ENCODE results near the gene CYP2U1. TPM values are rescaled to one million over a fixed set of nuclear protein-coding genes. Genes with fewer than 3 reads are reported as not detected.

The CYP2U1 gene
- polyA plus RNA-seq, 2 donors, result 0.77 to 1.6 TPM

DNA sequence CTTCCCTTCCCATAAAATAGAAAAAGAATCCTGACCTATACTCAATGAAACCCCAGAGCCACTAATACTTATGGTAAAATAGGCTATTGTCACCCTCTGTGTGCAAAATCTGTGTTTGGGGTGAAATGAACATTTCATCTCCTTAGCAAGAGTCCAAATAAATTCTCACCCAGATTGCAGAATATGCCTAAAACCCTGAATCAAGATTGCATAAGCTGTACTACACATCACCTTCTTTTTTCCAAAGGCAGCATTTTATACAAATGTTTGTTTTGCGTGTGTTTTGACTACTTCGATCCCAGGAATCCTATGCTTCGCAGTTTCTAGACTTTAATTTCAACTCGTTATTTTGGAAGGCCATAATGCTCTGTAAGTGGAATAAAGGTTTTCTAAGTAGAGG, 46.1 kb downstream of the CYP2U1 start:
- Histone ChIP-seq H3K27me3 (ENCODE audit: control insufficient read depth in 1 of 2, insufficient read depth in 2 of 2, low read length in 2 of 2) (no peaks in the 10 kb centered on the region), H3K36me3 (ENCODE audit: control insufficient read depth in 2 of 2, insufficient read depth in 2 of 2, low read length in 1 of 2) (no peaks in the 10 kb centered on the region), H3K27ac (ENCODE audit: low read depth in 2 of 2, low read length in 1 of 2) (no peak overlapping the region), H3K9me3 (ENCODE audit: control insufficient read depth in 2 of 2, insufficient read depth in 1 of 2, low read depth in 1 of 2, low read length in 1 of 2) (no peaks in the 10 kb centered on the region), H3K4me1 (ENCODE audit: control insufficient read depth in 2 of 2, insufficient read depth in 2 of 2, low read length in 1 of 2) (no peaks in the 10 kb centered on the region), H3K4me3 (ENCODE audit: low read depth in 1 of 2, low read length in 2 of 2) (no peak overlapping the region)
- WGBS, 2 donors, result 91 to 95% methylated on average over 4 of the region's 4 CpGs

DNA sequence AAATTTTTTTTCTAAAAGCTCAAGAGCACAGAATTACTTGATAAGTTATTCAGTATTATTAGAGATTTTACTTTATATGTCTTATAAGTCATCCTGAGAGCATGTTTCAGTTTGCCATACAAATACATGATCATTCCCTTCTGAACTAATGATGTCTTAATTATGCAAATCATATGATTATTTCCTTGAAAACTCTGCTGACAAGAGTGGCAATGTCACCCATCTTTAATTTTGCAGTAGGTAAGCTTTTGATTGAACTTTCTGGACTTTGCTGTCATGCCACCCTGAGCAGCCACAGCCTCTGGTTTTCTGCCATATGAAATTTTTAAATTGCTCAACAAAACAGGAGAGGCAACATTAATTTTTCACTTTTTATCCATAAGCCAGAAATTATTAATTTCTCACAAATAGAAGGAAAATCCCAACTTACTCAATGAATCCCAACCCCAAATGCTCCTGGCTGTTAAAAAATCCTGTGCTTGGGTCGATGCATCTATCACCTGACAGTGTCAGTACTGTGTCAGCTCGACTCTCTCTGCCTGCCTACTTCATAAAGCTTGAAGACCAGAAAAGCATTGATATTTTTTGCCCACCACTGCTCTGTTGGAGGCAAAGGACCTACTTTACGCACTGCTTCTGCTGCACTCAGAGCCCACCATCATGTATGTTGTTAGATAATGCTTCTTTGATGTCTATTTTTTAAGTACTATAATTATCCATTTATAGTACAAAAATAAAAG, 46.8 kb downstream of the CYP2U1 start:
- WGBS, 2 donors, result 84 to 87% methylated on average over 3 of the region's 3 CpGs
- Histone ChIP-seq H3K27me3 (ENCODE audit: control insufficient read depth in 1 of 2, insufficient read depth in 2 of 2, low read length in 2 of 2) (no peaks in the 10 kb centered on the region), H3K4me3 (ENCODE audit: low read depth in 1 of 2, low read length in 2 of 2) (no peak overlapping the region), H3K9me3 (ENCODE audit: control insufficient read depth in 2 of 2, insufficient read depth in 1 of 2, low read depth in 1 of 2, low read length in 1 of 2) (no peaks in the 10 kb centered on the region), H3K27ac (ENCODE audit: low read depth in 2 of 2, low read length in 1 of 2) (no peak overlapping the region), H3K36me3 (ENCODE audit: control insufficient read depth in 2 of 2, insufficient read depth in 2 of 2, low read length in 1 of 2) (no peaks in the 10 kb centered on the region), H3K4me1 (ENCODE audit: control insufficient read depth in 2 of 2, insufficient read depth in 2 of 2, low read length in 1 of 2) (no peaks in the 10 kb centered on the region)

DNA sequence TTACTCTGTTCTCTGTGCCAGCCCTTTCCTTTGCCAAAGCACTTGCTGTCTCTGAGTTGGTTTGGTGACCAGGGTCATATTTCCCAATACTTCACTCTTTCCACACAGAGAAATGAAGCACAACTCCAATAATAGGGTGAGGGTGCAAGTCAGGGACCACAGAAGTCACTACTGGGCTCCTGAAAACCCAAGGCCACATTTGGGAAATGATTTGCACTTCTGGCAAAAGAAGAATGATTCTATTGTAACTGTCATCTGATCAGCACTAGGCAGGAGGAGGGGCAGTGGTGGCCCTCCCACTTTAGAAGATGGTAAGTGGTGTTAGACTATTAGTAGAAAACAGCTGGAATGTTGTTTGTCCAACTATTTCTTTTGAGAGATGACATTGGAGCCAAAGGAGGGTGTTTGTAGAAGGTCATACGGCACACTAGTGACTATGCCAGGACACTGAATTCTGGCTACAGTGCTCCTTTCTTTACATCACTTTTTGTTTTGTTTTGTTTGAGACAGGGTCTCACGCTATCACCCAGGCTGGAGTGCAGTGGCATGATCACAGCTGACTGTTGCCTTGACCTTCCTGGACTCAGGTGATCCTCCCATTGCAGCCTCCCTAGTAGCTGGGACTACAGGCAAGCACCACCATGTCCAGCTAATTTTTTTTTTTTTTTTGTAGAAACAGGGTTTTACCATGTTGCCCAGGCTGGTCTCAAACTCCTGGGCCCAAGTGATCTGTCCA, 47.5 kb downstream of the CYP2U1 start:
- Histone ChIP-seq H3K9me3 (ENCODE audit: control insufficient read depth in 2 of 2, insufficient read depth in 1 of 2, low read depth in 1 of 2, low read length in 1 of 2) (no peaks in the 10 kb centered on the region), H3K27me3 (ENCODE audit: control insufficient read depth in 1 of 2, insufficient read depth in 2 of 2, low read length in 2 of 2) (no peaks in the 10 kb centered on the region), H3K27ac (ENCODE audit: low read depth in 2 of 2, low read length in 1 of 2) (no peak overlapping the region), H3K4me3 (ENCODE audit: low read depth in 1 of 2, low read length in 2 of 2) (no peak overlapping the region), H3K36me3 (ENCODE audit: control insufficient read depth in 2 of 2, insufficient read depth in 2 of 2, low read length in 1 of 2) (no peaks in the 10 kb centered on the region), H3K4me1 (ENCODE audit: control insufficient read depth in 2 of 2, insufficient read depth in 2 of 2, low read length in 1 of 2) (no peaks in the 10 kb centered on the region)
- WGBS, 2 donors, result 82 to 89% methylated on average over 2 of the region's 2 CpGs

DNA sequence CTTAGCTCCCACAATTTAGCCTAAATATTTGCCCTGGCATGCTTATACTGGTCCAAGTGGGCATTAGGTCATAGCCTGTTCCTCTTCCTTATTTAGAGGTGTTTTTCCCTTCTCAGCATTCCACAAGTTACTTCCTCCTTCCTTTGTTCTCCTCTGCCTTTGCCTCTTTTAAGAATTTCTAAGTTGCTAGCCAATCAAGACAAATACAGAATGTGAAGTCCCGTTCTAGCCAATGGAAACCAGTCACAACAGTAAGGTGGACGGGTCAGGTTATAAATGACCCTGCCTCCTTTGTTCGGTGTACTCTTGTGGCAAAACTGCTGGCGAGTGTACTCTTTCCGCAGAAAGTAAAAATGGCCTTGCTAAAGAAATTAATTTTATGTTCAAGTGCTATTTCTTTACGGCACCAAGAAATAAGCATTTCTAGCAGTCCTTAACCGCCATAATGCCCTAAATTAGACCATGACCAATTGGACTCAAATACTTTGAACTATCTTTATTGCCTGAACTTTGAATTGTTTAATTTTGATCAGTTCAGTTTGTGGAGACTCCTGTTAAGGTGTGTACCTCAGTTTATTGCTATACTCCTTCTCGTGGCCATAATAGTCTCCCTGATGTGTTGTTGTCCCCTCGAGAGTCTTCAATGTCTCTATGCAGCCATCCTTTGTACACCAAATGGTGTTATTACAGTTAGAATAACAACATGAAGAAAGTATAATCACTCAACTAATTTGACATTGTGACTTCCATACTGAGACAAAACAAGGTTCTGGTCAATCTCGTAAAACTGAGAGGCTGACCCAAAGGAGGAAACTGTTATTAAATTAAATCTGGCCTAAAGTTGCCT, 56.8 kb downstream of the CYP2U1 start:
- Histone ChIP-seq H3K4me3 (ENCODE audit: low read depth in 1 of 2, low read length in 2 of 2) (no peak overlapping the region), H3K4me1 (ENCODE audit: control insufficient read depth in 2 of 2, insufficient read depth in 2 of 2, low read length in 1 of 2) (no peaks in the 10 kb centered on the region), H3K27ac (ENCODE audit: low read depth in 2 of 2, low read length in 1 of 2) (no peak overlapping the region), H3K27me3 (ENCODE audit: control insufficient read depth in 1 of 2, insufficient read depth in 2 of 2, low read length in 2 of 2) (no peaks in the 10 kb centered on the region), H3K36me3 (ENCODE audit: control insufficient read depth in 2 of 2, insufficient read depth in 2 of 2, low read length in 1 of 2) (no peaks in the 10 kb centered on the region), H3K9me3 (ENCODE audit: control insufficient read depth in 2 of 2, insufficient read depth in 1 of 2, low read depth in 1 of 2, low read length in 1 of 2) (no peaks in the 10 kb centered on the region)
- WGBS, 2 donors, result 77 to 89% methylated on average over 10 of the region's 10 CpGs

DNA sequence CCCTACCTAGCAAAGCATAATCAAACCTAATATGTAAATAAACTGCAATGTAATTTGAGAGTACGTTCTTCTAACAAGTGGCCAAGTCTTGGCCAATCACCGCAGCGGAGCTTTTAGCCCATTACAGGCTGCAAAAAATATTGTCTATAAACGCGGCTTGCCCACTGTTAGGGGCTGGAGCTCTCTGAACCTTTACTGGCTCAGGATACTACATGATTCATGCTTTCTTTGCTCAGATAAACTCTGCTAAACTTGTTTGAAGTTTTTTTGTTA, 57.4 kb downstream of the CYP2U1 start:
- Histone ChIP-seq H3K36me3 (ENCODE audit: control insufficient read depth in 2 of 2, insufficient read depth in 2 of 2, low read length in 1 of 2) (no peaks in the 10 kb centered on the region), H3K4me3 (ENCODE audit: low read depth in 1 of 2, low read length in 2 of 2) (no peak overlapping the region), H3K27ac (ENCODE audit: low read depth in 2 of 2, low read length in 1 of 2) (no peak overlapping the region), H3K9me3 (ENCODE audit: control insufficient read depth in 2 of 2, insufficient read depth in 1 of 2, low read depth in 1 of 2, low read length in 1 of 2) (no peaks in the 10 kb centered on the region), H3K4me1 (ENCODE audit: control insufficient read depth in 2 of 2, insufficient read depth in 2 of 2, low read length in 1 of 2) (no peaks in the 10 kb centered on the region), H3K27me3 (ENCODE audit: control insufficient read depth in 1 of 2, insufficient read depth in 2 of 2, low read length in 2 of 2) (no peaks in the 10 kb centered on the region)
- WGBS, 2 donors, result 45 to 47% methylated on average over 5 of the region's 5 CpGs

DNA sequence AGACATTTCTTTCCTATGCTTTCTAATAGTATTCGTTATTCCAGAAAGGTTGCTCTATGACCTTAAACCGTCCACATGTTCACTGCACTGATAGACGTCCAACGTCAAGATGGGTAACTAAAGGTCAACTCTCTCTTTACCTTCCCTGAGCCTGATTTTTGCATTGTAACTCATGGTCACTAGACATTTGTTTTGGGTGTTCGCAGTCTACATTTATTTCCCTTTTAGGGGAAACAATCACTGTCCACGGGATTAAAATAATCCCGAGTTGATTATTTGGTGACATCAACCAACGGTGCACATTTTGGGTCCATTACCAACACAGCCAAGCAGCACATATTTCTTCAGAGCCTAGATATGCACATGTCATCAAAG, 57.8 kb downstream of the CYP2U1 start:
- 6 to 7% methylated on average over 8 of the region's 8 CpGs for WGBS, 2 donors
- H3K4me1 ChIP-seq (ENCODE audit: control insufficient read depth in 2 of 2, insufficient read depth in 2 of 2, low read length in 1 of 2), result no peaks in the 10 kb centered on the region
- H3K9me3 ChIP-seq (ENCODE audit: control insufficient read depth in 2 of 2, insufficient read depth in 1 of 2, low read depth in 1 of 2, low read length in 1 of 2), result no peaks in the 10 kb centered on the region
- no peaks in the 10 kb centered on the region for H3K36me3 ChIP-seq (ENCODE audit: control insufficient read depth in 2 of 2, insufficient read depth in 2 of 2, low read length in 1 of 2)
- peak overlapping the region; percentile 86 to 98 for H3K4me3 ChIP-seq (ENCODE audit: low read depth in 1 of 2, low read length in 2 of 2)
- no peaks in the 10 kb centered on the region for H3K27me3 ChIP-seq (ENCODE audit: control insufficient read depth in 1 of 2, insufficient read depth in 2 of 2, low read length in 2 of 2)
- peak overlapping the region; percentile 67 to 89 for H3K27ac ChIP-seq (ENCODE audit: low read depth in 2 of 2, low read length in 1 of 2)

DNA sequence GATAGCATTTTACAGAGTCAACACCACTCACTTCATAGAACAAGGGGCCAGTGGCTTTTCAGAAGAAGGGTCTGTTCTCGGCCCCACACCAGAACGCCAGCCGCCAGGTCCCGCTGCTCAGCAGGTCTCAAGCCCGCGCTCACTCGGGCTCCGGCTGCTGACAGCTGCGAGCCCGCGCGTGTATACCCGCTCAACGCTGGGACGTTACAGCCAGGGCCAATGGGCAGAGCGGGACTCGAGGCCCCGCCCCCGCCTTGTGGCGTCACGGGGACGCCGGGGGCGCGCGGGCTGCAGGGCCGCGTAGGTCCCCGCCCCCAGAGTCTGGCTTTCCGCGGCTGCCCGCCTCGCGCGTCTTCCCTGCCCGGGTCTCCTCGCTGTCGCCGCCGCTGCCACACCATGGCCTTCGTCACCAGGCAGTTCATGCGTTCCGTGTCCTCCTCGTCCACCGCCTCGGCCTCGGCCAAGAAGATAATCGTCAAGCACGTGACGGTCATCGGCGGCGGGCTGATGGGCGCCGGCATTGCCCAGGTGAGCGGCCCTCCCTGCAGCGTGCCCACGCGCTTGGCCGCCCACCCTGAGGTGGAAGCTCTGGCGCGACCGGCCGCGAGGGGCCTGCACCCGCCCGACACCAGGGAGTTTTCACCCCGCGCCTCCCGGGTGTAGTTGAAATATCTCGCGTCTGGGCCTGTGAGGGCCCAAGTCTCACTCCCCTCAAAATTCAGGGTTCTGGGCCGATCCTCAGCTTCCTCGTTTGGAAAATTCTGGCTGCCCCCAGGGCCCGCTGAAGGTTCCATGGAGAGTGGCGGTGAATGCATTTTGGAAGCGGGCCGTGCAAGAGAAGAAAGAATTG, 58.4 kb downstream of the CYP2U1 start, which contains the start of gene HADH:
Gene HADH (plus strand): TSS at position 353 of the 850 bp plus-strand sequence. CDS start 44 bp downstream, at position 397.
- no peaks in the 10 kb centered on the region for H3K27me3 ChIP-seq (ENCODE audit: control insufficient read depth in 1 of 2, insufficient read depth in 2 of 2, low read length in 2 of 2)
- WGBS, 2 donors, result 0% methylated on average over 78 of the region's 78 CpGs
- peak within 1 kb of the TSS; percentile 88 to 89 for H3K27ac ChIP-seq (ENCODE audit: low read depth in 2 of 2, low read length in 1 of 2)
- no peaks in the 10 kb centered on the region for H3K36me3 ChIP-seq (ENCODE audit: control insufficient read depth in 2 of 2, insufficient read depth in 2 of 2, low read length in 1 of 2)
- H3K4me3 ChIP-seq (ENCODE audit: low read depth in 1 of 2, low read length in 2 of 2), result peak within 1 kb of the TSS; percentile 86 to 98
- no peaks in the 10 kb centered on the region for H3K4me1 ChIP-seq (ENCODE audit: control insufficient read depth in 2 of 2, insufficient read depth in 2 of 2, low read length in 1 of 2)
- no peaks in the 10 kb centered on the region for H3K9me3 ChIP-seq (ENCODE audit: control insufficient read depth in 2 of 2, insufficient read depth in 1 of 2, low read depth in 1 of 2, low read length in 1 of 2)

DNA sequence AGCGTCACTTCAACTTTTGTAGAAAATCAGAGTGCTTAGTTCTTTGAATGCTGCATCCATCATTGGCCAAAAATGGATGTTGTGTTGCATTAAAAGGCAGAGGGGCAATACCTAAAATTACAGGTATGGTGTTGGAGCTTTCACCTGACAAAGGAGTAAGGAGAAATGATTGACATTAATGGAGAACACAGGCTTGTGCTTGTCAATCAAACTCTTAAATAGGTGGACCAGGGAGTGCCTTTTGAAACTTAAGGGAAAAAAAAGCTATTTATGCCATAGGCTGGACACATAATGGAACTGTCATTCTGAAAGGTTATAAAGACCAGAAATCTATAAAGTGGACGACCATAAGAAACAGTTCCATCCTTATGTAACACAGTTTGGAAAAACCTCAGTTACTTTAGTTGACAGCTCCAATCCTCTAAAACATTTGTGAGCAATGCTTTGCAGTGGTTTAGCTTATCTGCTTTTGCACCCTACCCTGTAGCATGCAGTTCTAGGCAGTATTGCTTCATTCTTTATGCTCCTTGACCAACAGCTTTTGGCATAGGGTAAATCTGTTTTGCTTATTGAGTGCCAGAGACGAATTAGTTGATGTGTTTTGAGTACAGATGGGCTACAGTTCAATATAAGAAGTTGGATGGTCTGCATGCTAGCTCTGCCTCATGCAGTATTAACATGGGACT, 60.7 kb downstream of the CYP2U1 start:
- H3K27ac ChIP-seq (ENCODE audit: low read depth in 2 of 2, low read length in 1 of 2), result no peak overlapping the region
- no peaks in the 10 kb centered on the region for H3K9me3 ChIP-seq (ENCODE audit: control insufficient read depth in 2 of 2, insufficient read depth in 1 of 2, low read depth in 1 of 2, low read length in 1 of 2)
- peaks cover 0 to 3% of the 10 kb centered on the region in 2 donors for H3K36me3 ChIP-seq (ENCODE audit: control insufficient read depth in 2 of 2, insufficient read depth in 2 of 2, low read length in 1 of 2)
- no peaks in the 10 kb centered on the region for H3K4me1 ChIP-seq (ENCODE audit: control insufficient read depth in 2 of 2, insufficient read depth in 2 of 2, low read length in 1 of 2)
- 65% methylated on average over 3 of the region's 3 CpGs for WGBS, 2 donors
- H3K27me3 ChIP-seq (ENCODE audit: control insufficient read depth in 1 of 2, insufficient read depth in 2 of 2, low read length in 2 of 2), result no peaks in the 10 kb centered on the region
- no peak overlapping the region for H3K4me3 ChIP-seq (ENCODE audit: low read depth in 1 of 2, low read length in 2 of 2)

All from esophagus (tissue), 2 donors.